HG03575 (cell line): Measurements from ENCODE around the gene DBP.
"Not testable (repeated sequence)": the region's sequence is repeated elsewhere in the genome, so short reads cannot be mapped to it uniquely, and the experiment has no call there.

Experiments used
- ATAC-seq: cut with Tn5 transposase; IDR thresholded peaks from one replicate; pipeline ENCODE4 v1.9.1; 2021; ENCODE audit not compliant: unreplicated experiment, insufficient number of reproducible peaks, low FRiP score; ENCODE audit errors: extremely low read depth

The DBP gene

GRCh38 chr19:48669903-48670668, 32.9 kb upstream of the DBP start:
- no peak for ATAC-seq

DNA sequence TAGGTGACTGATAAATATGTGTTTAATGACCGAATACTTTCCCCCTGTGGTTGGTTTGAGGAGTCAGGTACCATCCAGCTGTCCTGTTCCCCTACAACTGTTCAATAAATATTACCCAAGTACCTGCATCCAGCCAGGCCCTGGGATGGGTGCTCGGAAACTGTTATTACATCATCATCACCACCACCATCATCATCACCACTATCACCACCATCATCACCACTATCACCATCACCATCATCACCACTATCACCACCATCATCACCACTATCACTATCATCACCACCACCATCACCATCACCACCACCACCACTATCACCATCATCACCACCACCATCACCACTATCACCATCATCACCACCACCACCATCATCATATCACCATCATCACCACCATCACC, 31.6 kb upstream of the DBP start:
- no peak for ATAC-seq

- no peak for ATAC-seq
Observed at GRCh38 chr19:48668332-48668731, 31.2 kb upstream of the DBP start.

DNA sequence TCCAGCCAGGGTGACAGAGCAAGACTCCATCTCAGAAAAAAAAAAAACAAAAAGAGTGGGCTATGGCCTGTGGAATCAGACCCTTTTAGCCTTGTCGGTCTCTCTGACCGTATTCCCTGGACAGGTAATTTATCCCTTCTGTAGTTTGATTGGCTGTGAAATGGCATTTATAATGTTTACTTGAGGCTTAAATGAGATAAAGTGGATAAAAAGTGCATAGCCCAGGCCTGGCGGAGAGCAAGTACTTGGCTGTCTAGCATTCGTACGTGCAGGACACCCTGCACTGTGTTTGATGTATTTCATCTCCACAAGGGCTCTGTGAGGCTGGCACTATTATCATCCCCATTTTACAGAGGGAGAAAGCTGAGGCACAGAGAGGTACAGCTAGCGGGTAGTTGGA, 28.6 kb upstream of the DBP start:
- ATAC-seq, result no peak

GRCh38 chr19:48664476-48664875, 27.3 kb upstream of the DBP start:
- no peak for ATAC-seq

GRCh38 chr19:48663667-48664066, 26.5 kb upstream of the DBP start:
- no peak for ATAC-seq

- no peak for ATAC-seq
Observed at GRCh38 chr19:48661711-48662090, 24.5 kb upstream of the DBP start.

DNA sequence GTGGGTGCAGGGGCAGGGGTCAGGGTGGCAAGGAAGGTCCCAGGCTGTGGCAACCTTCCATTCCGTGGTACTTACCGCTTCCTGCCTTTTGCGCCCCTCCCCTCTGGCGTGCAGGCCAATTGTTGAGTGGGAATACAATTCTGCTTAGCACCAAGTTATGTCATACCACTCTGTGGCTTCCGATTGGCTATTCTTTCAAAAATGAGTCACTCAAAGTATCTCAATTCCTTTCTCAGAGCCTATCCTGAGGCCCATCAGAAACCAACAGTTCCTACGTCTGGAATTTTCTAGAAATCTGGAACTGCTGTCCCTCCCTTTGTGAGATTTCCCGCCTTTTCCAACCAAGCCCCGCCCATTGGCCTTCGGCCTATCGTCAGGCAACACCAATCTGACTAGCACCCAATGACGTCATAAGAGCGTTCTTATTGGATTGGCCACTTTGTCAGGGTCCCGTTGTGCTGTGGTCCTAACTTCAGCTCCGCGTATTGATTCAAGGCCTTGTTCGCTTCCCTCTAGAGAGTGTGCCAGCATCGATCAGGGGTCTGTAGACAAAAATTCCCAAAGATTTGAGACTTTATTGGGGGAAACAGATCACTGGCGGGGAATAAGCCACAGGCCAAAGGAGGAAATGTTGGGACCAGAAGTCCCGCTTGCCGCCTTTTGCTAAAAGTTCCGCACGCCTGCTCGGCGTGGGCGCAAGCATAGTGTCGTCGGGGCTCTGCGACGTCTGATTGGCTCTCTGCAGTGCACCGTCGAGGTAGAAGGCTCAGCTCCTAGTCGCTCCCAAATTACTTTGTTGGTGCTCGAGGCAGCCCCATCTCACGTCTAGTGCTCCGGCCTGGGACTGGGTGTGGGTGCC, 23.9 kb upstream of the DBP start:
- ATAC-seq, result no peak

DNA sequence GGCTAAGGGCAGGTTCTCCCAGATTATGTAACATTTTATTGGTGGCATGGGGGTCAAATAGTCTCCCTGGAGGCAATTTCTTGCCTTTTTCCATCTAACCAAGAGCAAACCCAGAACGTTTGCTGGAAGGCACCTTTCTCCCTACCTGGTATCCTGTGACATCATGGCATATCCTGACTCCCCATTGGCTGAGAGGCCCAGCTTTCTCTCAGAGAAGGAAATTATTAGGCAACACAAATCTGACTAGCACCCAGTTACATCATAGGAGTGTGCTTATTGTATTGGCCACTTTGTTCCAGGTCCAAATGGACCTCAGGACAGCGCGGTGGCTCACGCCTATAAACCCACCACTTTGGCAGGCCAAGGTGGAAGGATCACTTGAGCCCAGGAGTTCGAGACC, 22.6 kb upstream of the DBP start:
- ATAC-seq, result no peak

DNA sequence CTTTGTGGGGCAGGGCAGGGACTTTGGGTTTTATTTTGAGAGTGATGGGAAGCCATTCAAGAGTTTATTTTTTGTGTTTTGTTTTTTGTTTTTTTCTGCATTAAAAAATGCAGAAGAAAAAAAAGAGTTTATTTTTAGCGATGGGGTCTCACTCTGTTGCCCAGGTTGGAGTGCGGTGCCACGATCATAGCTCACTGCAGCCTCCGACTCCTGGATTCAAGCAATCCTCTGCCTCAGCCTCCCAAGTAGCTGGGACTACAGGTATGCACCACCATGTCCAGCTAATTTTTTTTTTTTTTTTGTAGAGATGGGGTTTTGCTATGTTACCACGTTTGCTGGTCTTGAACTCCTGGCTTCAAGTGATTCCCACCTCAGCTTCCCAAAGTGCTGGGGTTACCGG, 21.3 kb upstream of the DBP start:
- ATAC-seq, result no peak

DNA sequence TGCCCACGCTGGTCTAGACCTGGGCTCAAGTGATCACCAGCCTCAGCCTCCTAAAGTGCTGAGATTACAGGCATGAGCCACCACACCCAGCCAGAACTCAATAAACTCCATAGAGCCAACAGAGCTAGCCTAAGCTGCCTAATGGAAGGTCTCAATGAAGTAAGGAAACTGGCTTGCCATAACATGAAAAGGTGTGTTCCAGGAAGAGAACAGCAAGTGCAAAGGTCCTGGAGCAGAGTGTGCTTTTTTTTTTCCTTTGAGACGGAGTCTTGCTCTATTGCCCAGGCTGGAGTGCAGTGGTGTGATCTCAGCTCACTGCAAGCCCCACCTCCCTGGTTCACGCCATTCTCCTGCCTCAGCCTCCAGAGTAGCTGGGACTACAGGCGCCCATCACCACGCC, 20.6 kb upstream of the DBP start:
- ATAC-seq, result not testable (repeated sequence)

GRCh38 chr19:48656840-48657474, 19.8 kb upstream of the DBP start:
- no peak for ATAC-seq

DNA sequence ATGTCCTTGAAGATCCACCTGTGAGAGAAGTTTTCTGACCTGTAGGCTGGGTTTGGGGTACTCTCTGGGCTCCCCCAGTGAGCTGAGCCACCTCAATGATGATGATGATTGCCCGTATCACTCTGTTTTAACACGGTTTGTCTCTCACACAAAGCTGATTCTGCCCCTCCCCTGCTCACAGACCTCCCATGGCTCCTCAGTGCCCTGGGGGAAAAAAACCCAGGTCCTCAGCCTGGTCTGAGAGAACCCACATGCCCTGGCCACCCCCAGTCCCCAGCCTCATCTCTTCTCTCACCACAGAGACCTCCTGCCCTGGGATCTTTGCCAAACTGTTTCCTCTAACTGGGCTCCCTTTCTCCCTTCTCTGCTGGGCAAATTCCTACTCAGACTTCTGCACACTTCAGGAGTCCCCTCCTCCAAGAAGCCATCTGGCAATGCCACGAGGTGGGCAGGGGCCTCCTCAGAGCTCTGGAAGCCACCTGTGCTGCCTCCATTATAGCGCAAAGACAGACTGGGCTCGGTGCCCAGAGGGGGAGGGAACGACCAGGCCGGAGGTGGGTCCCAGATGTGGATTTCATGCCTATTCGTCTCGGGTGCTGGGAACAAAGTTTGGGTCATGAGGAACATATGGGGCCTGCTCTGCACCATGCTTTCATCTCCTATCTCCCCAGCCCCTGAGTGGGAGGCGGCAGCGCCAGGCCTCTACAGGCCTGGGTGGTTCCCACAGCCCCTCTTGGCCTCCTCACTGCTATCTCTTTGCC, 17.3 kb upstream of the DBP start:
- no peak for ATAC-seq

DNA sequence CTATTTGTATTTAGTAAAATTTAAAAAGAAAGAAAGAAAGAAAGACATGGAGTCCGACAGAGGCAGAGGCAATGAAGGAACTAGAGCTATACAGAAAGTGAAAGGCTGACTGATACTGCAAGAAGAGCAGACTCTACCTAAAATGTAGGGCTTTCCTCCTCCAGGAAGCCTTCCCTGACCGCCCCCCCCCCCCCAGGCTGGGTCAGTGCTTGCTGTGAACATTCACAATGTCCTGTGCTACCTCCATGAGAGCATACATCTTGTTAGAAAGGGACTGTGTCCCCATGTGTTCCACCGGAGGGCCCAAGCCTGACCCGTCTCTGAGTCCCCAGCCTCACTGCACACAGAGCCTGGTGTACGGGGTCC, 14.5 kb upstream of the DBP start:
- ATAC-seq, result no peak

GRCh38 chr19:48650974-48651682, 13.9 kb upstream of the DBP start:
- no peak for ATAC-seq

DNA sequence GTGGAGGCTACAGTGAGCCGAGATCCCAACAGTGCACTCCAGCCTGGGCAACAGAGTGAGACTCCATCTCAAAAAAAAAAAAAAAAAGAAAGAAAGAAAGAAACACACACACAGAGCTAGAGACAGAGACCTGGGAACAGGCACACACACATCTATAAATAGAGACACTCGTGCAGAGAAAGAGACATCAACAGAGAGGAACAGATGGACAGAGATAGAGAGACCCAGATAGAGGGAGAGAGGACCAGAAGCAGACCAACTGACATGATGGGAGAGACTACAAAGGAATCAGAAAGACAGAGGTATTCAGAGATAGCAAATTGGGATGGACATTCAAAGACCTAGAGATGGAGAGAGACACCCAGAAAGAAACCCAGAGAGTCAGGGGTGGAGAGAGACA, 11.0 kb upstream of the DBP start:
- no peak for ATAC-seq

- ATAC-seq, result no peak
Observed at GRCh38 chr19:48646722-48647216, 9.6 kb upstream of the DBP start.

GRCh38 chr19:48646001-48646721, 9.0 kb upstream of the DBP start, which contains the start of gene CA11:
CA11 (minus strand) TSS chr19:48646187; CDS start chr19:48645632, 555 bp downstream.
- ATAC-seq, result no peak
